Measurements from ENCODE around the gene LHFPL6.

LHFPL6 gene

DNA sequence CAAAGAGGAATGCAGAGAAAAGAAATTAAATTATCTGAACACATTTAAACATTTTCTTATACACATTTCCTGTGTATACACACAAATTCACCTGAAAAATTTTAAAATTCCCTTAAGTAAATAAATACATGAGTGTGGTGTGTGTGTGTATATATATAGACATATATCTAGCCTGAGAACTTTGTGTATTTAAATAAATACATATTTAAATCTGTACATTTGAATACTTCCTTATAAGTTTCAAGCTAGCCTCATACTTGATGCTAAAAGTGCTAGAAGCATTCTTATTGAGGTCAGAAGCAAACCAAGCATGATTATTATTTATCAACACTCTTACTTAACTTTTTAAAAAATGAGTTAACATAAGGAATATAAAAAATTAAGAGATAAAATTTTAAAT is 304.0 kb downstream of the LHFPL6 start:
- no peak for DNase-seq (ENCODE audit: low spot score)

DNA sequence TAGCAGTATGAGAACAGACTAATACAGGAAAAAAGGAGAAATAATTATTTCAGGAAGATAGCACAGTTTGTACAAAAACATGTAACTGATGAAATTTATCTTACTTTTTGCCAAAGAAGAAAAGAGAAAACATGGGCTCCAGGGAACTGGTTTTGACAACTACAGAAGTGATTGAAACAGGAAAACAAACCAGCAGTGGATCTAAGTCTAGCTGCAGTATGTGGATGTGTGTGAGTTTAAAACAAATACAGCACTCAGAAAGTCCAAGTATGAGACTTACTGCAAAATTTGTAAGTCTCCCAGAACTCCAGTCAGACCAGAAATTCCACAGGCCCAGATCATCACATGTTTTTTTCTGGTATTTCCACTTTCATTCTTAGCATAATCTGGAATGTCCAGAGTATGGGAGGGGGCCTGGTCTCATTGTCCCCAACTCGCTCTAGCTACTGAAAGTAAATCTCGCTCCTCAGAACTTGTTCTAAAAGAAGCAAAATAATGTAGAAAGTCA is 305.3 kb downstream of the LHFPL6 start:
- no peak for DNase-seq (ENCODE audit: low spot score)

DNA sequence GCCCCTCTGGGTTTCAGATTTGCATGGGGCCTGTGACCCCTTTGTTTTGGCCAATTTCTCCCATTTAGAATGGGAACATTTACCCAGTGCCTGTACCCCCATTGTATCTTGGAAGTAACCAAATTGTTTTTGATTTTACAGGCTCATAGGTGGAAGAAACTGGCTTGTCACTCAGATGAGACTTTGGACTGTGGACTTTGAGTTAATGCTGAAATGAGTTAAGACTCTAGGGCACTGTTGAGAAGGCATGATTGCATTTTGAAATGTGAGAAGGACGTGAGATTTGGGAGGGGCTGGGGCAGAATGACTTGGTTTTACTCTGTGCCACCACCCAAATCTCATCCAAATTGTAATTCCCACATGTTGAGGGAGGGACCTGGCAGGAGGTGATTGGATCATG is 306.0 kb downstream of the LHFPL6 start:
- DNase-seq (ENCODE audit: low spot score), result no peak

DNA sequence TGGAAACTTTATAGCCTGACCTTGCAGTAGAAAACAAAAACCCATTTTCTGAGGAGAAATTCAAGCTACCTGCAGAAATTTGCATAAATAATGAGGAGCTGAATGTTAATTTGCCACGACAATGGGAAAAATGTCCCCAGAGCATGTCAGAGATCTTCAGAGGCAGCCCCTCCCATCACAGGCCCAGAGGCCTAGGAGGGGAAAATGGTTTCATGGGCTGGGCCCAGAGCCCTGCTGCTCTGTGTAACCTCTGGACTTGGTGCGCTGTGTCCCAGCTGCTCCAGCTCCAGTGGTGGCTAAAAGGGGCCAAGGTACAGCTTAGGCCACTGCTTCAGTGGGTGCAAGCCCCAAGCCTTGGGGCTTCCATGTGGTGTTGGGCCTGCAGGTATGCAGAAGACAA is 306.8 kb downstream of the LHFPL6 start:
- no peak for DNase-seq (ENCODE audit: low spot score)
